Heart left ventricle (tissue), 13 donors: Measurements from ENCODE around the gene STPG1.

Source experiments
- POLR2A ChIP-seq, 2 donors: fragments of 450-650 bp; IDR thresholded peaks; one replicate each; pipeline ENCODE4 v1.6.1; 2017; ENCODE audit warnings: antibody characterized with exemption in 2 of 2, mild to moderate bottlenecking in 2 of 2, moderate library complexity in 2 of 2
- TF ChIP-seq, protein P1 (sequence below), 12 donors: fragments of 200-600 bp; sonication (generic) in 4 of 12; IDR thresholded peaks; one replicate each; pipeline versions ENCODE4 v1.5.0 to v1.8.0; 2018 to 2022; ENCODE audit warnings: antibody characterized with exemption in 12 of 12, mild to moderate bottlenecking in 5 of 12
- donor health status: ischemic (EF 13 %, LVEDD 7.1; RV severe dilation, severe dysfunction).
- donor health status: DM: no; HTN: yes; CAD: no.
- donor health status: DM: no; HTN: no; CAD: no.
- donor health status: ischemic (EF 25% LVEDD 6.9; RV normal size, moderate dysfunction).
- donor health status: ischemic (EF 25% LVEDD 5.7; RV mildly dilated, moderate dysfunction).
- donor health status: ischemic (EF 35%, LVEDD 5.7; RV mildly dilated, moderate dysfunction).
- donor health status: nonischemic (EF 11% LVEDD 7.7; RV severe dilation, severe dysfunction).
- donor health status: DM: yes; HTN: yes; CAD: no.
- donor health status: PGD.
- donor health status: ischemic (EF 29% LVEDD 5.4; RV normal size, mild dysfunction).
- donor health status: nonischemic (EF 23%, LVEDD 6.1; RV moderate dilation, normal function).

DNA sequence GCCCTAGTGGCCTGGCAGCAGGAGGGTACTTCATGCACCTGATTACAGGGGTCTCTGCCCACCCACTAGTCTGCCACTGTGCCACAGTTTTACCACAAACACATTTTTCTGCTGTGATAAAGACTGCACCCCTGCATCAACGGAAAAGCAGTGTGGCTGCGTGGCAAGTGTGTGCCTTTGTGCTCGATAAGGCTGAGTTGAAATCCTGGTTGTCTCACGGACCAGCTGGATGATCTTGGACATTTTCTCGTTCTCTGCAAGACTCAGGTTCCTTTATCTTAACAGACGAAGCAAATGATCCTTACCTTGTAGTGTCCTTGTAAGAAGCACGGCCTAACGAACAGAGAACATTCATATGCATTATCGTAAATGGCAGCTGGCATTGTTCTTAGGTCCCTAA lies 84.3 kb downstream of the STPG1 start:
- TF ChIP-seq, protein P1, sequence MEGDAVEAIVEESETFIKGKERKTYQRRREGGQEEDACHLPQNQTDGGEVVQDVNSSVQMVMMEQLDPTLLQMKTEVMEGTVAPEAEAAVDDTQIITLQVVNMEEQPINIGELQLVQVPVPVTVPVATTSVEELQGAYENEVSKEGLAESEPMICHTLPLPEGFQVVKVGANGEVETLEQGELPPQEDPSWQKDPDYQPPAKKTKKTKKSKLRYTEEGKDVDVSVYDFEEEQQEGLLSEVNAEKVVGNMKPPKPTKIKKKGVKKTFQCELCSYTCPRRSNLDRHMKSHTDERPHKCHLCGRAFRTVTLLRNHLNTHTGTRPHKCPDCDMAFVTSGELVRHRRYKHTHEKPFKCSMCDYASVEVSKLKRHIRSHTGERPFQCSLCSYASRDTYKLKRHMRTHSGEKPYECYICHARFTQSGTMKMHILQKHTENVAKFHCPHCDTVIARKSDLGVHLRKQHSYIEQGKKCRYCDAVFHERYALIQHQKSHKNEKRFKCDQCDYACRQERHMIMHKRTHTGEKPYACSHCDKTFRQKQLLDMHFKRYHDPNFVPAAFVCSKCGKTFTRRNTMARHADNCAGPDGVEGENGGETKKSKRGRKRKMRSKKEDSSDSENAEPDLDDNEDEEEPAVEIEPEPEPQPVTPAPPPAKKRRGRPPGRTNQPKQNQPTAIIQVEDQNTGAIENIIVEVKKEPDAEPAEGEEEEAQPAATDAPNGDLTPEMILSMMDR (IDR thresholded peaks at IDR 0.05) = no peak
- TF ChIP-seq POLR2A (IDR thresholded peaks at IDR 0.05) = no peak
